Testis (tissue), 2 donors: ENCODE data around the gene GATA2.

Source experiments
- CTCF ChIP-seq, 3 experiments: fragments of 450-650 bp in 2 of 3; fragments of 200-600 bp in 1 of 3; sonication (generic) in 1 of 3; IDR thresholded peaks; one replicate each; pipeline ENCODE4 v1.5.1; 2016 to 2019; ENCODE audit warnings: antibody characterized with exemption in 3 of 3, mild to moderate bottlenecking in 2 of 3, moderate library complexity in 1 of 3
- POLR2A ChIP-seq: fragments of 450-650 bp; IDR thresholded peaks from one replicate; pipeline ENCODE4 v1.6.1; 2017; ENCODE audit warnings: antibody characterized with exemption, mild to moderate bottlenecking, moderate library complexity

GRCh38 chr3:128489674-128489926, 3.4 kb downstream of the GATA2 start:
- TF ChIP-seq CTCF (IDR thresholded peaks at IDR 0.05) (no peak), POLR2A (no peak)
